K562 (cell line): ENCODE results near the gene MEAK7. TPM values are rescaled to one million over a fixed set of nuclear protein-coding genes. Genes with fewer than 3 reads are reported as not detected.

Experiments used
- CTBP1 ChIP-seq: fragments of 450-650 bp; IDR thresholded peaks from 2 replicates; pipeline ENCODE4 v1.6.1; 2016; ENCODE audit warnings: borderline replicate concordance
- CXXC5 ChIP-seq: fragments of 250-450 bp; sonication (Bioruptor Pico); IDR thresholded peaks from 2 replicates; pipeline ENCODE4 v1.8.0; 2022; ENCODE audit warnings: inconsistent platforms, mild to moderate bottlenecking, moderate library complexity
- ESRRA ChIP-seq: fragments of 450-650 bp; IDR thresholded peaks from 2 replicates; pipeline ENCODE4 v1.6.1; 2014; ENCODE audit warnings: low read depth, mild to moderate bottlenecking, moderate library complexity, borderline replicate concordance
- GABPB2 ChIP-seq: fragments of 250-450 bp; sonication (Bioruptor Pico); conservative IDR thresholded peaks from 2 replicates; pipeline ENCODE4 v1.5.1; 2021; ENCODE audit warnings: mild to moderate bottlenecking
- HDAC1 ChIP-seq, 2 experiments: fragments of 450-650 bp; IDR thresholded peaks; 2 replicates each; pipeline ENCODE4 v1.6.1; 2016 to 2017; ENCODE audit warnings: inconsistent platforms in 1 of 2, mild to moderate bottlenecking in 1 of 2, moderate library complexity in 1 of 2
- PHF21A ChIP-seq: fragments of 450-650 bp; IDR thresholded peaks from 2 replicates; pipeline ENCODE4 v1.6.1; 2017; ENCODE audit warnings: low read depth, borderline replicate concordance
- RAD21 ChIP-seq, 2 experiments: fragments of 250-450 bp in 1 of 2; fragments of 450-650 bp in 1 of 2; sonication (Bioruptor Pico) in 1 of 2; formaldehyde crosslinking in 1 of 2; IDR thresholded peaks in 1 of 2; conservative IDR thresholded peaks in 1 of 2; 2 replicates each; pipeline versions ENCODE4 v1.4.0 to v1.8.0; 2020 to 2022; ENCODE audit warnings: mild to moderate bottlenecking in 2 of 2, moderate library complexity in 1 of 2
- ZBTB1 ChIP-seq: sonication (generic); formaldehyde crosslinking; IDR thresholded peaks from 2 replicates; pipeline ENCODE4 v1.8.1; 2023; ENCODE audit warnings: missing genetic modification reagents, low read depth, mild to moderate bottlenecking, borderline replicate concordance
- ZEB2 ChIP-seq: fragments of 450-650 bp; IDR thresholded peaks from 2 replicates; pipeline ENCODE4 v1.6.1; 2016
- ZNF589 ChIP-seq: fragments of 200-800 bp; sonication (Bioruptor generic); IDR thresholded peaks from 2 replicates; pipeline ENCODE4 v1.6.1; 2016; ENCODE audit warnings: low read depth, missing genetic modification characterization, missing compliant biosample characterization
- polyA plus RNA-seq, 8 experiments: library from polyadenylated mRNA; depleted of rRNA in 4 of 8; stranded (reverse) in 5 of 8; unstranded in 3 of 8; fragments of >200 nt; fragmentation: Nextera tagmentation in 2 of 8; fragmentation: Illumina TruSeq in 1 of 8; extraction: Ambion mirVana in 2 of 8; extraction: Trizol in 1 of 8; gene quantifications; 2 replicates each; pipeline versions ENCODE4 v1.2.1 to v1.2.3, GENCODE V29; 2011 to 2014; ENCODE audit warnings: inconsistent platforms in 1 of 8, missing spikeins in 1 of 8
- total RNA-seq, 7 experiments: library from RNA; depleted of rRNA in 6 of 7; stranded (reverse); fragments of >200 nt in 6 of 7; fragmentation: Illumina TruSeq in 2 of 7; extraction: Trizol in 2 of 7; gene quantifications; 2 replicates each; pipeline versions ENCODE4 v1.2.1 to v1.2.3, GENCODE V29; 2011 to 2021; ENCODE audit warnings: low replicate concordance in 1 of 7
- TF ChIP-seq, protein P1 (sequence below): fragments of 450-650 bp; formaldehyde crosslinking; IDR thresholded peaks from 2 replicates; pipeline ENCODE4 v1.4.0; 2022; ENCODE audit warnings: missing genetic modification characterization
- TF ChIP-seq, protein P2 (sequence below): sonication (generic); formaldehyde crosslinking; IDR thresholded peaks from 2 replicates; pipeline ENCODE4 v1.8.1; 2023; ENCODE audit warnings: mild to moderate bottlenecking, missing genetic modification reagents
- TF ChIP-seq, protein P3 (sequence below), 2 experiments: fragments of 450-650 bp; conservative IDR thresholded peaks; 2 replicates each; pipeline ENCODE4 v1.6.1; 2017; ENCODE audit warnings: mild to moderate bottlenecking in 2 of 2, moderate library complexity in 2 of 2
- TF ChIP-seq, protein P4 (sequence below): fragments of 250-450 bp; sonication (Bioruptor Pico); IDR thresholded peaks from 2 replicates; pipeline ENCODE4 v1.4.0; 2020

Gene MEAK7
- total and polyA plus RNA-seq, 9 of the 15 experiments (the other 6 are each of a cell fraction or from before 2014, with no cell fraction given) = 1.4 to 14.5 (median 6.3) TPM

DNA sequence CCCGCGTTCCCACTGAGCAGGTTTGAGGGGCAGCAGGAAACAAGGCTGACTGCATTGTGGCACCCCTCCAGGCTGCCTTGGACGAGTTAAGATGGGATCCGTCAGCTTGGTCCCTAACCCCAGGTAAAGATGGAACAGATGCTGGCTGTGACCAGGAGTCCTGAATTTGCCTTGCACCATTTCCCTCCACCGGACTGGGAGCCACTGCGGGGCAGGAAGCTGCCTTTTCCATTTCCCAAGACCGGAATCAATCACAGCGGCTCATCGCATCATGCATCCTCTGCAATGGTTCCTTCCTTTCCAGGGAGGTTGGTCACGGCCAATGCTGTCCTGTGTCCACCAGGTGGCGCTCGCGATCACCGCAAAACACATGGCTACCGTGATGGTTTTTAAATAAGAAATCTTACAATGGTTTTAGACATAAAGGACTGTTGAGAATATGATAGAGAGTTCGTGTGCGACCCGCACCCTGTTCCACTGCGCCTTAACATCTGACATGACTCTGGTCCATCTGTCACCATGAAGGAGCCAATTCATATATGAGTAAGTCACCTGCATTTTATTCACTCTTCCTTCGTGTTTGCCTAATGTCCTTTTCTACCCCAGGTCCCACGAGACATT, 6.8 kb upstream of the MEAK7 start (continued):
- TF ChIP-seq, protein P1, sequence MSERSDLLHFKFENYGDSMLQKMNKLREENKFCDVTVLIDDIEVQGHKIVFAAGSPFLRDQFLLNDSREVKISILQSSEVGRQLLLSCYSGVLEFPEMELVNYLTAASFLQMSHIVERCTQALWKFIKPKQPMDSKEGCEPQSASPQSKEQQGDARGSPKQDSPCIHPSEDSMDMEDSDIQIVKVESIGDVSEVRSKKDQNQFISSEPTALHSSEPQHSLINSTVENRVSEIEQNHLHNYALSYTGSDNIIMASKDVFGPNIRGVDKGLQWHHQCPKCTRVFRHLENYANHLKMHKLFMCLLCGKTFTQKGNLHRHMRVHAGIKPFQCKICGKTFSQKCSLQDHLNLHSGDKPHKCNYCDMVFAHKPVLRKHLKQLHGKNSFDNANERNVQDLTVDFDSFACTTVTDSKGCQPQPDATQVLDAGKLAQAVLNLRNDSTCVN (CRISPR knock-in tag) = 0 out of 2 replicates have a peak, but pooled peaks have one; percentile 30
- TF ChIP-seq ZEB2 (0 out of 2 replicates have a peak, but pooled peaks have one; percentile 18), HDAC1 (IDR thresholded peaks at IDR 0.05) (peak in 1 of 2 experiments; percentile 30; a peak in 1 of 4 replicates), CXXC5 (CRISPR knock-in tag) (peak; percentile 26; the same call in 1 of the 2 replicates), GABPB2 (no peak), ZNF589 (no peak), ESRRA (peak; percentile 35; the same call in 1 of the 2 replicates), ZBTB1 (CRISPR knock-in tag) (no peak), PHF21A (peak; percentile 83; the same call in 1 of the 2 replicates), CTBP1 (peak; percentile 89), RAD21 (CRISPR knock-in tag; conservative IDR thresholded peaks at IDR 0.05 in 1 of 2, IDR thresholded peaks at IDR 0.05 in 1 of 2) (peak; percentile 97 to 99)
- TF ChIP-seq, protein P2, sequence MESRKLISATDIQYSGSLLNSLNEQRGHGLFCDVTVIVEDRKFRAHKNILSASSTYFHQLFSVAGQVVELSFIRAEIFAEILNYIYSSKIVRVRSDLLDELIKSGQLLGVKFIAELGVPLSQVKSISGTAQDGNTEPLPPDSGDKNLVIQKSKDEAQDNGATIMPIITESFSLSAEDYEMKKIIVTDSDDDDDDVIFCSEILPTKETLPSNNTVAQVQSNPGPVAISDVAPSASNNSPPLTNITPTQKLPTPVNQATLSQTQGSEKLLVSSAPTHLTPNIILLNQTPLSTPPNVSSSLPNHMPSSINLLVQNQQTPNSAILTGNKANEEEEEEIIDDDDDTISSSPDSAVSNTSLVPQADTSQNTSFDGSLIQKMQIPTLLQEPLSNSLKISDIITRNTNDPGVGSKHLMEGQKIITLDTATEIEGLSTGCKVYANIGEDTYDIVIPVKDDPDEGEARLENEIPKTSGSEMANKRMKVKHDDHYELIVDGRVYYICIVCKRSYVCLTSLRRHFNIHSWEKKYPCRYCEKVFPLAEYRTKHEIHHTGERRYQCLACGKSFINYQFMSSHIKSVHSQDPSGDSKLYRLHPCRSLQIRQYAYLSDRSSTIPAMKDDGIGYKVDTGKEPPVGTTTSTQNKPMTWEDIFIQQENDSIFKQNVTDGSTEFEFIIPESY (CRISPR knock-in tag) = no peak
- TF ChIP-seq, protein P3, sequence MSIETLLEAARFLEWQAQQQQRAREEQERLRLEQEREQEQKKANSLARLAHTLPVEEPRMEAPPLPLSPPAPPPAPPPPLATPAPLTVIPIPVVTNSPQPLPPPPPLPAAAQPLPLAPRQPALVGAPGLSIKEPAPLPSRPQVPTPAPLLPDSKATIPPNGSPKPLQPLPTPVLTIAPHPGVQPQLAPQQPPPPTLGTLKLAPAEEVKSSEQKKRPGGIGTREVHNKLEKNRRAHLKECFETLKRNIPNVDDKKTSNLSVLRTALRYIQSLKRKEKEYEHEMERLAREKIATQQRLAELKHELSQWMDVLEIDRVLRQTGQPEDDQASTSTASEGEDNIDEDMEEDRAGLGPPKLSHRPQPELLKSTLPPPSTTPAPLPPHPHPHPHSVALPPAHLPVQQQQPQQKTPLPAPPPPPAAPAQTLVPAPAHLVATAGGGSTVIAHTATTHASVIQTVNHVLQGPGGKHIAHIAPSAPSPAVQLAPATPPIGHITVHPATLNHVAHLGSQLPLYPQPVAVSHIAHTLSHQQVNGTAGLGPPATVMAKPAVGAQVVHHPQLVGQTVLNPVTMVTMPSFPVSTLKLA (conservative IDR thresholded peaks at IDR 0.05) = peak in 1 of 2 experiments; percentile 41; a peak in 1 of 4 replicates
- TF ChIP-seq, protein P4, sequence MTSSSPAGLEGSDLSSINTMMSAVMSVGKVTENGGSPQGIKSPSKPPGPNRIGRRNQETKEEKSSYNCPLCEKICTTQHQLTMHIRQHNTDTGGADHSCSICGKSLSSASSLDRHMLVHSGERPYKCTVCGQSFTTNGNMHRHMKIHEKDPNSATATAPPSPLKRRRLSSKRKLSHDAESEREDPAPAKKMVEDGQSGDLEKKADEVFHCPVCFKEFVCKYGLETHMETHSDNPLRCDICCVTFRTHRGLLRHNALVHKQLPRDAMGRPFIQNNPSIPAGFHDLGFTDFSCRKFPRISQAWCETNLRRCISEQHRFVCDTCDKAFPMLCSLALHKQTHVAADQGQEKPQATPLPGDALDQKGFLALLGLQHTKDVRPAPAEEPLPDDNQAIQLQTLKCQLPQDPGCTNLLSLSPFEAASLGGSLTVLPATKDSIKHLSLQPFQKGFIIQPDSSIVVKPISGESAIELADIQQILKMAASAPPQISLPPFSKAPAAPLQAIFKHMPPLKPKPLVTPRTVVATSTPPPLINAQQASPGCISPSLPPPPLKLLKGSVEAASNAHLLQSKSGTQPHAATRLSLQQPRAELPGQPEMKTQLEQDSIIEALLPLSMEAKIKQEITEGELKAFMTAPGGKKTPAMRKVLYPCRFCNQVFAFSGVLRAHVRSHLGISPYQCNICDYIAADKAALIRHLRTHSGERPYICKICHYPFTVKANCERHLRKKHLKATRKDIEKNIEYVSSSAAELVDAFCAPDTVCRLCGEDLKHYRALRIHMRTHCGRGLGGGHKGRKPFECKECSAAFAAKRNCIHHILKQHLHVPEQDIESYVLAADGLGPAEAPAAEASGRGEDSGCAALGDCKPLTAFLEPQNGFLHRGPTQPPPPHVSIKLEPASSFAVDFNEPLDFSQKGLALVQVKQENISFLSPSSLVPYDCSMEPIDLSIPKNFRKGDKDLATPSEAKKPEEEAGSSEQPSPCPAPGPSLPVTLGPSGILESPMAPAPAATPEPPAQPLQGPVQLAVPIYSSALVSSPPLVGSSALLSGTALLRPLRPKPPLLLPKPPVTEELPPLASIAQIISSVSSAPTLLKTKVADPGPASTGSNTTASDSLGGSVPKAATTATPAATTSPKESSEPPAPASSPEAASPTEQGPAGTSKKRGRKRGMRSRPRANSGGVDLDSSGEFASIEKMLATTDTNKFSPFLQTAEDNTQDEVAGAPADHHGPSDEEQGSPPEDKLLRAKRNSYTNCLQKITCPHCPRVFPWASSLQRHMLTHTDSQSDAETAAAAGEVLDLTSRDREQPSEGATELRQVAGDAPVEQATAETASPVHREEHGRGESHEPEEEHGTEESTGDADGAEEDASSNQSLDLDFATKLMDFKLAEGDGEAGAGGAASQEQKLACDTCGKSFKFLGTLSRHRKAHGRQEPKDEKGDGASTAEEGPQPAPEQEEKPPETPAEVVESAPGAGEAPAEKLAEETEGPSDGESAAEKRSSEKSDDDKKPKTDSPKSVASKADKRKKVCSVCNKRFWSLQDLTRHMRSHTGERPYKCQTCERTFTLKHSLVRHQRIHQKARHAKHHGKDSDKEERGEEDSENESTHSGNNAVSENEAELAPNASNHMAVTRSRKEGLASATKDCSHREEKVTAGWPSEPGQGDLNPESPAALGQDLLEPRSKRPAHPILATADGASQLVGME (CRISPR knock-in tag) = peak; percentile 90; the same call in 1 of the 2 replicates
